Hepatic stellate cell (primary cell): ENCODE measurements around the gene MAP3K21.
A peak's percentile ranks its signal among the peaks of the same experiment; 100 is the strongest.

Experiments used
- DNase-seq: peaks from one replicate; pipeline ENCODE4 v3.0.0; 2011; ENCODE audit warnings: low spot score

MAP3K21 gene

DNA sequence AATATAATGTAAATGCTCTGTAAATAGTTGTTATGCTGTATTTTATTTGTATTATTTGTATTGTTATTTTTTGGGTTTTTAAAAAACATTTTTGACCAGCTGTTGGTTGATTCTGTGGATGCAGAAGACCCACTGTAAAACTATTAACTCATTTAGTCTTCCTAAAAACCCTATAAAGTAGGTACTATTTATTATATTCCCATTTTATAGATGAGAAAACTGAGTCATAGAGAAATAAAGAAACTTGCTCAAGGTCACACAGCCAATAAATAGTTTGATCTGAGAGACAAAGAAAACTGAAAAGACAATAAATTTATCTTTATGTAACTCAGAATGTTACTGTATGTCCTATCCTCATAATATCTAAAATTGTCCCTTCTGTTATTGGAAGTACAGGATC is 1.2 kb upstream of the MAP3K21 start:
- DNase-seq, result no peak

DNA sequence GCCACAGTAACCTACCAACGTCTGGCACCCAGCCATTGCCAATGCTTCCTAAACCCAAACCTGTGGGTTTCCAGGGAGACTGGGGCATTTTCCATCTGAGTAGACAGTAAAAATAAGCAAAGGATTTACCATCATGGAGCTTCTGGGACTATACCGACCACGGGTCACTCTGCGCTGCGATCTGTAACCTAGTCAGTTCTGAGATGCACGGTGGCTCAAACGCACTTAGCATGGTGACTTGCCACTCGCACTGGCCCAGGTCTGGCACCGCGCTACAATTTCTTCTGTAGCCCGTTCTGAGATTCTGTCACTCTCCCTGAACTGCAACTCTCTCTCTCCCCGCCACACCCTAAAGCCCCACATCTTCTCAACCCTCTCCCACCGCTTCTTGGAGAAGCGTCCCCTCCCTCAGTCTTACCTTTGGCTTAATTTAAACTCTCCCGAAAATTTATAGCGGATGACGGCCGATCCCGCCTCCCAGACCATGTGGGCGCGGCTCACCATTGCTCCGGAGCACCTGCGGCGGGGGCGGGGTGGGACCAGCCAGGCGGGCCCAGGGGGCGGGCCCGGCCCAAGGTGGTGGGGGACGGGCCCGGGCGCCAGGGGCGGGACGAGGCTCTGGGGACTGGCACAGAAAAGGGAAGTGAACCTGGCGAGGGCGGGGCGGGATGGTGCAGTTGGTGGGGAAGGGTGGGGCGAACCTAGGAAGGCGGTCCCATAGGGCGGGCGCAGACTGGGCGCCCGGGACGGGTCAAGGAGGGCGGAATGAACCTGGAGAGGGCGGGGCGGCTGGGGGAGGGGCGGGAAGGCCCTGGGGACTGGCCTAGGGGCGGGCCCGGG is 493 bp upstream of the MAP3K21 start:
- DNase-seq, result peak; percentile 3

DNA sequence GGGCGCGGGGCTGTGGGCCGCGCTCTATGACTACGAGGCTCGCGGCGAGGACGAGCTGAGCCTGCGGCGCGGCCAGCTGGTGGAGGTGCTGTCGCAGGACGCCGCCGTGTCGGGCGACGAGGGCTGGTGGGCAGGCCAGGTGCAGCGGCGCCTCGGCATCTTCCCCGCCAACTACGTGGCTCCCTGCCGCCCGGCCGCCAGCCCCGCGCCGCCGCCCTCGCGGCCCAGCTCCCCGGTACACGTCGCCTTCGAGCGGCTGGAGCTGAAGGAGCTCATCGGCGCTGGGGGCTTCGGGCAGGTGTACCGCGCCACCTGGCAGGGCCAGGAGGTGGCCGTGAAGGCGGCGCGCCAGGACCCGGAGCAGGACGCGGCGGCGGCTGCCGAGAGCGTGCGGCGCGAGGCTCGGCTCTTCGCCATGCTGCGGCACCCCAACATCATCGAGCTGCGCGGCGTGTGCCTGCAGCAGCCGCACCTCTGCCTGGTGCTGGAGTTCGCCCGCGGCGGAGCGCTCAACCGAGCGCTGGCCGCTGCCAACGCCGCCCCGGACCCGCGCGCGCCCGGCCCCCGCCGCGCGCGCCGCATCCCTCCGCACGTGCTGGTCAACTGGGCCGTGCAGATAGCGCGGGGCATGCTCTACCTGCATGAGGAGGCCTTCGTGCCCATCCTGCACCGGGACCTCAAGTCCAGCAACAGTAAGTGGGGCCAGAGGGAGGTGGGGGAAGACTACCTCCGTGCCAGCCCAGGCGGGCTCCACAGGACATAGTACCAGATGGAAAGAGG is 808 bp downstream of the MAP3K21 start:
- peak; percentile 3 for DNase-seq

DNA sequence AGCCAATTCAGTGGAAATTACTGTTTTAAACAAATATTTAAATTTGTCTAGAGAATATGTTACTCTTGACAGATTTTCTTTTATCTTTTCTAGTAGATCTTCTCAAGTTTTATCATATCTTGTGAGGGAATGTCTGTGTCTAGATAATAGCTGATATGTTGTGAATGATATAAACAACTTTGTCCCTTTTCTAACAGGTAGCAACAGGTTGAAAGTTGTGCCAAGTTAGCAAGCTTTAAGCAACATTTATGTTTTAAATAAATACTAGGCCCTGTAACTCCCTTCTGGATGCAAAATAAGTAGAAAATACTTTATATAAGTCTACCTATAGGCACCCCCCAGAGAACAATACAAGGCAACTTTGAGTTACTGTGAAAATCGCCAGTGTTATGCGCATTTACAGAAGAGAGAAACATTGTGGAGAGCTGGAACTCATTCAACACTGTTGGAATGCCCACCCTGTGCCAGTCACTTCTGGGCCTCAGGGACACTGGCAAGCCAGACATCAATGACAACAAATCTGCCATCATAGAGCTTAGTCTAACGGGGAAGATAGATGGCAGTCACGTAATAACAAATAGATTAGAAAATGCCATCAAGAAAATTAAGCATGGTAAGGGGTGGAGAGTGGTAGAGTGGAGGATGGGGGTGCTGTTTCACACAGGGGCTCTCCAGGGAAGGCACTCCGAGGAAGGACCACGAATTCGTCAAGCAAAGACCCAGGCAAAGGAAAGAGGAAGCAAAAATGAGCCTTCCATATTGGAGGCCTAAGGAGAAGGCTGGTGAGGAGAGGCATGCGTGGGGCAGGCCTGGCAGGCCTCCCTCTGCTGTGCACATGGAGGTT is 4.4 kb downstream of the MAP3K21 start:
- no peak for DNase-seq

GRCh38 chr1:233333086-233333485 is 5.6 kb downstream of the MAP3K21 start:
- no peak for DNase-seq

DNA sequence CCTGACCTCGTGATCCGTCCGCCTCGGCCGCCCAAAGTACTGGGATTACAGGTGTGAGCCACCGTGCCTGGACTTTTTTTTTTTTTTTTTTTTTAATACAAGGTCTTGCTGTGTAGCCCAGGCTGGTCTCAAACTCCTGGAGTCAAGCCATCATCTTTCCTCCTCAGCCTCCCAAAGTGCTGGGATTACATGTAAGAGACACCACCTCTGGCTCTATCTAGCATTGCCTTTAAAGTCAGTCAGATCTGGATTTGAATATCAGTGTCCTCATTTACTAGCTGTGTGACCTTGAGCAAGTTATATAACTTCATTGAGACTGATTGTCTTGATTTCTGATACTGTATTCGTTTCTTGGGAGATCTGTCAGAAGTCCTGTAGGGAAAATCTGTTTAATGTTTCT is 6.6 kb downstream of the MAP3K21 start:
- DNase-seq, result no peak

- DNase-seq, result no peak
Observed at GRCh38 chr1:233336554-233337456, 9.3 kb downstream of the MAP3K21 start.

DNA sequence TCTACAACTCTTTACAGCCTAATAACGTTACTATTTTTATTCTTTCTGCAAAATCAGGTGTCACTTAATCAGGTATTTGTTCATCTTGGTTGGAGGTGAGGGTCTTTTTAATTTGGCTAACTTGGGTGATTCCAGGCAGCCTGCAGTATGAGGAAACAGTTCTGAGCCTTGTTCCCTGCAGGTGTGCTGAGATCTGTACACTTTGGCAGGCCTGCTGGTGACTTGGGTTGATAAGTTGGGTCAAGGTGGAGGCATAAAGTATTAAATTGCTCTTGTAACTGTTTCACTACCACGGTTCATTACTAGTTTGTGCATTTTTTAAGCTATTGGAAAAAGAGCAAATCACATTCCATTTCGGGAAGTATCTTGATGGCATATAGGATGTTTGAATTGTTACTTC is 10.0 kb downstream of the MAP3K21 start:
- no peak for DNase-seq

DNA sequence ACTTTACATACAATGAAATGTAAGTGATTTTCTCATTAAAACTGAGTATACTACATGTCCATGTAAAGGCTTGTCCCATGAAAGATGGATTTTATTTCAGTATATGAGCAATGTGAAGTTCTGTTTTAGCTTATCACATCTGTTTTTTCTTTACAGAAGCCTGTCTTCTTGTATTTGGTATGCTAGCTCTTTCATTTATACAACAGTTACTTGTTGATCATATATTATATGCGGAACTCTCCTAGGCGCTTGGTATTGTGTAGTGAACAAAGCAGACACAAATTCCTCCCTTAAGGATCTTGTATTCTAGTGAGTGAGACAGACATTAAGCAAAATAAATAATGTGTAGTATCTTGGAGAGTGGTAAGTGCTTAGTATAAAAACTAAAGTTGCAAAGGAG is 10.6 kb downstream of the MAP3K21 start:
- DNase-seq, result no peak

DNA sequence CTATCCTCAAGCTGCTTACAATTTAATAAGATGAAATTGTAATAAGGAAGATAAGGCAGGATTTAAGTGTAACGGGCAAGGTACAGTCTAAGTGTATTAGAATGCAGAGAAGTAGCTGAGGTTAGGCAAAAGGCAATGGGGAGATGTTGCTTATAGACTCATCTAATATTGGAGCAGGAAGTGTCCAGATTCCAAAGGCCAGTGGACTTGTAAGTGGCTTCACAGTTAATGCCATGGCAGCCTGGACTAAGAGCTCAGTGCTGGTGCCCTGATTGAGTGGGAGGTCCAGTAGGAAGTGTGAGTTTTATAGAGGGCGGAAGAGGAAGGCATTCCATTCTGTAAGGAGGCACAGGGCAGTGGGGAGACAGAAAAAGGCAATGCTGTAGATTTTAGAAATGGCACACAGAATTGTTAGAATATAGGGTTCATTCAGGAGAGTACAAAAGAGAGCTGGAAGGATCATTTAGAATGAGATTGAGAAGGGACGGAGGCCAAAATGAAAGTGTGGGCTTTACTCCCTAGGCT is 12.6 kb downstream of the MAP3K21 start:
- DNase-seq, result no peak

GRCh38 chr1:233340966-233341516 is 13.5 kb downstream of the MAP3K21 start:
- no peak for DNase-seq

- DNase-seq, result no peak
Observed at GRCh38 chr1:233342086-233342485, 14.6 kb downstream of the MAP3K21 start.

DNA sequence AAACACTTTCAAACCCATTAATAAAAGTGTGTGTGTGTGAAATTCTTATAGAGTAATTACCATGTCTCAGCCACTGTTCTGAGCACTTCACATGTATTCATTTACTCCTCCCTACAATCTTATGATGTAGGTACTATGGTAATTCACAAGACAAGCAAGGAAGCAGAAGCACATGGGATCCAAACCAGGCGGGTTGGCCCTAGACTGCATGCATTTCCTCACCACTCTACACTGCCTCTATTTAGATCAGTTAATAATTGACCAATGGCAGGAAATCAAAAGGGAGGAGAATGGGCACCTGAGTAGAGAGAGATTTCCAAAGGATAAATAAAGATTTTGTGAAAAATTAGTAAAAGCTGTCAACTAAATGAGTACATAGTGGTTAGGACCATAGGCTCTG is 15.7 kb downstream of the MAP3K21 start:
- DNase-seq, result no peak

DNA sequence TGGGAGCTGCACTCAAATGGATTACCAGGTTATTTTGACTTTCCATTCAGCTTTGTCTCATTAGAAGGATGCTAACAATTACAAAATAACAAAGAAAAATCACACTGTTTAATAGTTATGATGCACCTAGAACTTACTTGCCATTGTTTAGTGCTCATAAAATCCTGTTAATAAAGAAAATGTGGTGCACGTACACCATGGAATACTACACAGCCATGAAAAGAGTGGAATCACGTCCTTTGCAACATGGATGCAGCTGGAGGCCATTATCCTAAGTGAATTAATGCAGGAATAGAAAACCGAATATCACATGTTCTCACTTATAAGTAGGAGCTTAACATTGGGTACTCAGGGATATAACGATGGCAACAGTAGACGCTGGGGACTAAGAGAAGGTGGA is 19.8 kb downstream of the MAP3K21 start:
- no peak for DNase-seq

DNA sequence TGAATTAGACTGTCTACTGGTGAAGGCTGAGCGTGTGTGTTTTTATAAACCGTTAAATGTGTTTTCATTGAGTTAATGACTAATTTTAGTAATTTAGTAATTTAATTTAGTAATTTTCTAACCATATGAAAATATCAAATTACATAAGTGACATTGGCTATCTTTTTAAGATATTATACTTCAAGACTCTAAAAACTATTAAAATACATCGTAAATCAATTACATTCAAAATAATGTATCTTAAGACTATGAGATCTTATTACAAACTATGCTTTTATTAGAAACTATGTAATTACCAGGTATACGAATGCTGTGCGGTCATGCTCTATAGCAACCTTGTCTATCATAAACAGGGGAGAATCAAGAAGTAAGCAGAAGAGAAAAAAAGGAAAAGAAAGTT is 21.6 kb downstream of the MAP3K21 start:
- no peak for DNase-seq

DNA sequence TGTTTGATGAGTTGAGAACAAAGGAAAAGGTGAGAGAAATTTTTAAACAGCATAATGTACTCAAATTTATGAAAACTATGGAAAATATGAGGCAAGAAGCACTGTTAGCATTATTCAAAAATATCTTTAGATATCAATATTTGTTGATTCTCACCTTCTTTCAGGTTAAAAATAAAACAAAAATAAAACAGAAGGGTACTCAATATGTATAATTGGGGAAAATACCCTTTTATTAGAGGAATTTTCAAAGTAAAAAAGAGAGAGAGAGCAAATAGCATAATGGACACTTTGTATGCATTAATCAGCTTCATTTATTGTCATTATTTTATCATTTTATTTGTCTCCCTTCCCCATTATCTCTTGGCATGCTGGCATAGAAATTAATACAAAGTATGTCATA is 27.5 kb downstream of the MAP3K21 start:
- no peak for DNase-seq

DNA sequence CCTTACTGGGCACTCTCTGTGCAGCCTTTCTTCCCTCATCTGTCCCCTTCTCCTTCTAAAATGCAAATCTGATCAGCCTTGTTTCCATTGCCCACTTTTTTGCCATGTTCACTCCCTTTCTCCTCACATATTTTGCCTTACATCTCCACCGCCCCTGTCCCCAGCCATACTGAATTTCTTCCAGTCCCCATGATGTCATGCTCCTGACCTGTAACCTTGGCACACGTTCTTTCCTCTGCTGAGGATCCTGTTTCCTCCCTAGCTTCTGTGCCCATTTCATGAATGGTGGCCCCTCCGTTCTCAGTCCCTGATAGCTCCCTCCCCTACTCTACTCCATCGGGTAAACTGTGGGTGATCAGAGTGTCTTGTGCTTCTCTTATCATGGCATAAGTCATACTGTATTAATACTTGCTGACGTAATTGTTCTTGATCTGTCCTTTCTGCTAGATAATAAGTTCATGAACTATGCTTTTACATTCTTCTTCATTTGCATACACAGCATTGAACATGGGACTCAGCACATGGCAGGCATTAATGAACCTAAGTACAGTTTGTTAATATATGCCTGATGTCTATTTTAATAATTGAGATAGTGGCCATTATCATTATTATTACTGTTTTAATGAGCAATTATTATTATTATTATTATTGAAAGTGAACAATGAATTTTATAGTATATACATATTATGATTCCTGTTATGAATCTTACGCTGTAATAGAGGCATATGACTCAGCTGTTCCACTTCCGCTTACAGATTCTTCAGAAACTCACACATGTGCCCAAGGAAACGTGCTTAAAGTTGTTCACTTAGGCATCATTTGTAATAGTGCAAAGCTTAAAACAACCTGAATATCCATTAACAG is 28.5 kb downstream of the MAP3K21 start:
- no peak for DNase-seq

DNA sequence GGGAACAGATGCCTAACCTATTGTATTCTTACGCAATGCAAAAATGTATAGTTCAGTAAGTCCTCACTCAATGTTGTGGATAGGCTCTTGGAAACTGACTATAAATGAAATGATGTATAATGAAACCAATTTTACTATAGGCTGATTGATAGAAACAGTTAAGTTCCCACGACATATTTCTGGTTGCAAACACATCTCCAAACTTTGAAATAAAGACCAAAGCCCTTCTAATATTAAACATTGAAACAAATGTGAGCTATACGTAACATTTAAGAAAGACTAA is 29.1 kb downstream of the MAP3K21 start:
- DNase-seq, result no peak

DNA sequence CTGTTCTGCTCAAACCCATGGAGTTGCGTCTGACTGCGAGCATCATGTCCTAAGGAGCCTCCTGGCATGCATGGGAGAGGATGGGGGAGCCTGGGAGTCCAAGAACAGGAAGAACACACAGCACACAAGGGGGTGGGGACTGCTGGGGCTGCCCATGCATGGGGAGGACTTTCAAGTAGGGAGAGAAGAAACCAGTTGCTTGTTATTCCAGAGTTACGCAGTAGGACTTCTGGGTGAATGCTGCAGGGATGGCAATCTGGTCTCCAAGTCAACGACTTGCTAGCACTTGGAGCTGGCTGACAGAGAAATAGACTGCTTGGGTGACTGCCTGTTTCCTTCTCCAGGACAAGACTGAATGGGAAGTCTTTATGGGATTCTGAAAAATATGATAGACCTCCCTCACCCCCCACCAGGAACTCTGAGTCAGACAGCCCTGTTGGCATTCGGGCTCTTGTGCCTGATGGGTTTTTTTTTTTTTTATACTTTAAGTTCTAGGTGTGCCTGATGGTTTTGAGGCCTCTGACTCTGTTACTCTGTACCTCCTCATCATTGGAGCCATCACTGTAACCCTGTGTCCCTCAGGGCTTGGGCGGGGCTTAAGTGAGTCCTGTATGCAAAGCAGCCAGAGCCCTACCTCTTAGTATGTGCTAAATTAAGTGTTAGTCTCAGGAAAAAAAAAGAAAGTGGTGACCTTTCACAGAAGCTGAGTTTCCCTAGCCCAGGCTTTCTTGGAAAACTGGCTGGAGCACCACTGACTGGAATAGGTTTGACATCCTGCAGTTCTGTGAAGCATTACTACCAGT is 30.3 kb downstream of the MAP3K21 start:
- DNase-seq, result no peak
